Measurements from ENCODE around the gene XKR7.

GRCh38 chr20:31975874-31976273, 7.9 kb downstream of the XKR7 start:
- TF ChIP-seq CTCF (IDR thresholded peaks at IDR 0.05) = no peak
- TF ChIP-seq EP300 (IDR thresholded peaks at IDR 0.05) = no peak
- TF ChIP-seq POLR2AphosphoS5 (IDR thresholded peaks at IDR 0.05) = no peak
- TF ChIP-seq POLR2A (IDR thresholded peaks at IDR 0.05) = no peak
